Lung microvascular endothelial cell (primary cell): Measurements from ENCODE around the gene WNT3A. TPM values are rescaled to one million over a fixed set of nuclear protein-coding genes. Genes with fewer than 3 reads are reported as not detected.

Experiments used
- DNase-seq, 2 donors: peaks; one replicate each; pipeline versions ENCODE4 v3.0.0 to v3.0.0-alpha.2; 2010; ENCODE audit warnings: low read depth in 2 of 2
- total RNA-seq: library from RNA; depleted of rRNA; stranded (reverse); fragments of >200 nt; gene quantifications from 2 replicates; pipeline ENCODE4 v1.2.1, GENCODE V29; 2014

Gene WNT3A
- total RNA-seq, 1 donor from 2014 or later = not detected

- peak; percentile 28 to 47 for DNase-seq
Measured at GRCh38 chr1:228084325-228084724, 77.5 kb downstream of the WNT3A start.

DNA sequence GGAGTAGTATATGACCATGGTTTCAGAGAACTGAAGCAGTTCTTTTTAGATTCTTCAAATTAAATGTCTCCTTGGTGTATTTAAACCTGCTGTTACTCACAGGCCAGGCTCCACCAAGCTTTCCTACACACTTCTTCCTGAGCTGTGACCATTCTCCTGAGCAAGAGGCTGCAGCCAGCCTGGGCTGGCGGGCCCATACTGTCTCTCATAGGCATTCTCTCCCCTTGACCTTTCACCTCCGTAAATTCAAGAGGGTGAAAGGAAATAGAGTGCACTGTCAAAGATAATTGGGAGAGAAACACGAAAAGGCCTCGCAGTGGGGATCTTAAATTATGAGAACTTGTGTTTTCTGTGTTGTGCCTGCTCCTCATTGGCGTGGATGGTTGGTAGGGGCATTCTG is 78.0 kb downstream of the WNT3A start:
- no peak for DNase-seq

- peak; percentile 71 to 80 for DNase-seq
Measured at GRCh38 chr1:228085287-228085951, 78.6 kb downstream of the WNT3A start.

- peak; percentile 71 to 93 for DNase-seq
Measured at GRCh38 chr1:228087771-228088251, 81.0 kb downstream of the WNT3A start.

GRCh38 chr1:228088586-228089498 is 82.0 kb downstream of the WNT3A start:
- peak in 1 of 2 donors; percentile 34 for DNase-seq

GRCh38 chr1:228089519-228090380 is 83.0 kb downstream of the WNT3A start:
- no peak for DNase-seq

DNA sequence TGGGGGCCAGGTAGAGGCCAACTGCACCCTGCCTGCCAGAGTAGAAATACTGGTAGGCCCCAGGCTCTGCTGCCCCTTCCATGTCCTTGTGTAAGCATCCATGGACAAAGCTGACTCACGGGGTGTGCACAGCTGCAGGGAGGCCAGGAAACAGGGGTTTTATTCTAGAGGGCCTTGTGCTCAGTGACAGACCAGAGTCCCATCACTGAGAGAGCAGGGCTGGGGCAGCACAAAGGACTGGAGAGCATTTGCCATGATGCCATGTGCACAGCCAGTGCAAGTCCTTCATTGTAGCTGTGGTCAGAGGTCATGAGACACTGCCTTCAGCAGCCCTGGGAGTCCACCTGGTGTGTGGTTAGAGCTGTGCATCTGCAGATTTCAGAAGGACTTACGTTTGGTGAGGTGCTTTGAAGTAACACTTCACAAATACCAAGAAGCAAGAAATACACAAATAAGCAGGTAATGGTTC is 83.8 kb downstream of the WNT3A start:
- peak; percentile 35 to 63 for DNase-seq

DNA sequence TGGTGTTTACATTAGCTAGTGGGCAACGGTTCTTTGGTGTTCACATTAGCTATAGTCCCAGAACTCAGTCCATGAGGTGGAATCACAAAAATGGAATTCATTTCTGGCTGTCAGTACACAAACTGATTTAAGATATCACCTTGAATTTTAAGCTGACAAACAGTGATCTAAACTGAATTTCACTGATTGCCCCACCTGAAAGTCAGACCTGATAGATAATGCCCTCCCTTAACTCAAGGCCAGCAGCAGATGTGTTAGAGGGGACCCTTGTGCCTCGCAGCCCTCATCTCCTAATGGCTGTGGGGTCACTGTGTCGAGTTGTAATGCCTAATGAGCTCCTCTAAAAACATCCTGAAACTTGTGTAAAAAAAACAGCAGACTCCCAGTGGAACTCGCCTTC is 84.3 kb downstream of the WNT3A start:
- DNase-seq = no peak

DNA sequence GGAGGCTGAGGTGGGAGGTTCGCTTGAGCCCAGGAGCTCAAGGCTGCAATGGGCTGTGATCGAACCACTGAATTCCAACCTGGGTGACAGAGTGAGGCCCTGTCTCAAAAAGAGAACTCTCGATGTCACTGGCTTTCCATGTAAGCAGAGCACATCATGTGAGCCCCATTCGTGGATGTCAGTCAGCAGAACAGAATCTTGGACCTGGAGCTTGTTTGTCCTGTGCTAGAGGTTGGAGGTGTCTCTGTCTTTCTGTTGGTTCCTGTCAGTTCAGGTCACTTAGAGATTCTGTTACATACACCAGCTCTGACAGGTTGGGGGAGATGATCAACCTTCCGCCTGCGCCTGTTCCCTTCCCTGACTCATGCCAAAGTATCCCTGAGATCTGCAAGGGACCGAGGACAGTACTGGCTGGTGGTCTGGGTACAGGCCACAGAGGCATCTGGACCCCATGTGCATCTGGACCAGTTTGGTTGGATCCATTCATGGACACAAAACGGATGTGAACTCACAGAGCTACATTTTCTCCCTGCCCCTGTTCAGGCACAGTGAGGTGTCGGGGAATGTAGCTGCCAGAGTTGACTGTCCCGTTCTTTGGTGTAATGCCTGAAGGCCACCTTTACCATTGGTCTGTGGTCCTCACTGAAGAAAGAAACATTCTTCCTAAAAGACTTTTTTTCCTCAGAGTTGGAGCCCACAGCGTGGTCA is 85.7 kb downstream of the WNT3A start:
- DNase-seq = no peak

DNA sequence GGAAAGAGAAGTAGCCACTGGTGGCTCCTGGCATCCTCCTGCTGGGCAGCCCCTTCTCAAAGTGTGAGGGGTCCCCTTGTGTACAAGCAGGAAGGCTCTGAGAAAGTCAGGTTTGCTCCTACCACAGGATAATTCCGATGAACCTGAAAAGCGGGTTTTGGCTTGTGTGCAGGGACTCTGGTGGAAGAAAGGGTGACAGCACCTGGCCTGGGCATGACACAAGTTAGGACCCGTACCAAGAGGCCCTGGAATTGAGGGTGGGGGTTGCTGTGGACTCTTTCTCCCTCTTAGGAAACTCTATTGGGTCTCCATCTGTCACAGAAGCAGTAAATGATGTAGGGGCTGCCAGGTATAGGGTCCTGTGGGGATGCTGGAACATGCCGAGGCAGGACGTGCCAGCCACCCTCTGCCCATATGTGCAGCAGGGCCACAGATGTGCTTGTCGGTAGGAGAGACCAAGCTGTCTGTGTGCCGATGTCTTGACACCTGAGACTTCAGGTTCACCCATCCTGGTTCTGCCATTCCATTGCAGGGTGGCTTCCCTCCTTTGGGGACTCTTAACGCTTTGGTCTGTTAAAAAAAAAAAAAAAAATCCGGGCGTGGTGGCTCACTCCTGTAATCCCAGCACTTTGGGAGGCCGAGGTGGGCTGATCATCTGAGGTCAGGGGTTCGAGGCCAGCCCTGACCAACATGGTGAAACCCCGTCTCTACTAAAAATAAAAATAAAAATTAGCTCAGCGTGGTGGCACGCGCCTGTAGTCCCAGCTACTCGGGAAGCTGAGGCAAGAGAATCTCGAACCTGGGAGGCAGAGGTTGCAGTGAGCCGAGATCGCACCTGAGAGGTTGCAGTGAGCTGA is 86.5 kb downstream of the WNT3A start:
- DNase-seq = no peak

DNA sequence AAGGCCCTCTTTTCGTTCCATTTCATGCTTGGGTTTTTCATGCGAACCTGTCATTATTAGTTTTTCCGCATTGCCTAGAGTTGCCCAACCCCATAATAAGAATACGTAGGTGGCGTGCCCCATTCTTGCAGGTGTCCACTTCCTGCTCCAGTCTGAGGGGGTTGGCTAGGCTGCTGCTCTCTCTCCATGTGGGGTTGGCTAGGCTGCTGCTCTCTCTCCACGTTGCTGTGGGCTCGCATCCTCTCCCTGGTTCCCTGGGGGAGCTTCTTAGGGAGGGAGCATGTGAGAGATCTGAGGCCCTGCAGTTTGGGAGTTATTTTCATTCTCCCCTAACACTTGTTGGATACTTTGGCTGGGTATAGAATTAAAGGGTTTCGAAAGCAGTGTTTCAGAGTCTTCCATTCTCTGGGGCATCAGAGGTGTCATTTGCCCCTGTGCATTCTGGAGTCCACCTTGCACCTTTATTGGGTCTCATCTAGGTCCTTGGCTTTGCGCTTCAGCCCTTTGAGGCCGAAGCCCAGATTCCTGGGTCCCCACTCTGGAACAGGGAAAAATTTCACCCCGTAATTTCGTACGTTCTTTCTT is 87.7 kb downstream of the WNT3A start:
- no peak for DNase-seq

- no peak for DNase-seq
Measured at GRCh38 chr1:228095161-228095560, 88.4 kb downstream of the WNT3A start.

- no peak for DNase-seq
Measured at GRCh38 chr1:228095938-228096337, 89.1 kb downstream of the WNT3A start.

GRCh38 chr1:228096416-228097332 is 89.9 kb downstream of the WNT3A start:
- DNase-seq = no peak

- DNase-seq = peak in 1 of 2 donors; percentile 1
Measured at GRCh38 chr1:228097333-228098081, 90.7 kb downstream of the WNT3A start.

- no peak for DNase-seq
Measured at GRCh38 chr1:228098323-228098931, 91.6 kb downstream of the WNT3A start.

DNA sequence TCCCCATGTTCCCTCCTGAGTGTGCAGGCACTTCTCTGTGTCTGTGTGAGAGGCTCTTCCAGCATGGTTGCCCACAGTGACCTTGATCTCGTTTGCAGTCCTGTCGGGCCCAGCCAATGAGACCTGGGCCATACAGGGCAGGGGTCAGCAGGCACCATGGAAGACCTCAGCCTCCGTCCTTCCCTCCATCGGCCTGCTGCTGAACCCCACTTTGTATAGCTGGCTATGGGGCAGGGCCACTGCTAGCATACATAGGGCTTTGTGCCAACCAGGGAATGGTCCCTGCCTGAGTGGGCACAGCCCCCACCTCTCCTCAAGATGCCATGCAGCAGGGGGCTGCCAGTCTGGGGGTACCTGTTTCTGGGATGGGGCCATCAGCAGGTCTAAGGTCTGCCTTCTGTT is 92.5 kb downstream of the WNT3A start:
- DNase-seq = no peak
